Measurements from ENCODE around the gene SPAG5.

GRCh38 chr17:28580959-28581358 lies 17.9 kb downstream of the SPAG5 start:
- TF ChIP-seq CTCF (IDR thresholded peaks at IDR 0.05): no peak
- no peak for TF ChIP-seq POLR2A (IDR thresholded peaks at IDR 0.05; ENCODE audit: low read depth)
- no peak for TF ChIP-seq EP300 (IDR thresholded peaks at IDR 0.05)

All from esophagus muscularis mucosa (tissue), 4 donors.